Stimulated activated CD8-positive, alpha-beta memory T cell treated with anti-CD3 and anti-CD28 coated beads, Interleukin-12 subunit alpha, Interleukin-12 subunit beta, amount 100 ng/mL, for 1 hour (primary cell): ENCODE measurements around the gene DNAH9.
"Not testable (repeated sequence)": the region's sequence is repeated elsewhere in the genome, so short reads cannot be mapped to it uniquely, and the experiment has no call there.

Experiments used
- DNase-seq: peaks from one replicate; pipeline ENCODE4 v3.0.0-alpha.2; 2020; ENCODE audit warnings: low read depth

The DNAH9 gene

DNA sequence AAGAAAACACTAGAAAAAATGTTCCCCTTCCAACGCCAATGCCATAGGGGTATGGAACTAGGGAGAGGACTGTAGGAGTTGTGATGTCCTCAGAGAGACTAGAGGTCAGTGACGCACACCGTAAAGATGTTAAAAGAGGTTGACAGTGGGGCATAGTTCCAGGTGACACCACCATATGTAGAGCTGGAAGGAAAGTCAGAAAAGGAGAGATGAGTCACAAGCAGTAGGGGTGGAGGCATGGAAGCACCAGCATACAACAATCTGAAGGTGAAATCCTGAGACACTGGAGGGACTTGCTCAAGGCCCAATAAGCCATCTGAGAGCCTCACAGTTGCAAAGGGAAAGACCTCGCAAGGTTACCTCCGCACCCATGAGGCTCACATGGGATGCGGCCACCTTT lies 323.0 kb downstream of the DNAH9 start:
- no peak for DNase-seq

DNA sequence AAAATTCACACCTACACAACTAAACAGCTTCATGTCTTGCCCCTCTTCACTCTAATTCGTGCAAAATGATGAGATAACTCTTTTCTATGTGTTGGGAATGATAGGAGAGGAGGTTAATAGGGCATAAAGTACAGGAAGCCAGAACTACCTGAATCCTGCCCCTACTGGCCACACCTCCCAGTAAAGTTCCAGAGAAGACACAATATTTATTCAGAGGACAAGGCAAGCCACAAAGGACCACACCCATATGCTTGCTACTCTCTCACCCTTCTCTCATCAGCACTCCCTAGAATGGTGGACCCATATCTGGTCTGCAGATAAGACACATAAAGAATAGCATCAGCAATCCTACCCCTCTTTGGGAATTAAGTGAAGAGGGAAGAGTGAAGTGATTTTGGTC lies 324.4 kb downstream of the DNAH9 start:
- DNase-seq = no peak

DNA sequence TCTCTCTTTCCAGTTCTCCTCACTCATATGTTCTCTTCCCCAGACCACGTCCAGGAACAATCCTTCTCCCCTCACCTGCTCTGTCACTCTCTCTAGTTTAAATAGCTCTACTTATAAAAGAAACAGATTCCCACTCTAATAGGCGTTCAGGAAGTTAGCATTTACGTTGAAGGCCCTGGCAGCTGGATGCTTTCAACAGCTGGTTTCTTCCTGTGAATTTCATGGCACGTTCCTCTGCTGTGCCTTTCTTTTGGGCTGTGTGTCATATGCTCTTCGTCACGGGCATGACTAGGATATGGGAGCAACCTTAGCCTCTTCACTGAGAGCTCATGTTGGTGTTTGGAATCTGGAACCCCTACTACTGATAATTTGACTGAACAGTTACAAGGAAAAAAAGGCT lies 325.8 kb downstream of the DNAH9 start:
- DNase-seq = no peak

DNA sequence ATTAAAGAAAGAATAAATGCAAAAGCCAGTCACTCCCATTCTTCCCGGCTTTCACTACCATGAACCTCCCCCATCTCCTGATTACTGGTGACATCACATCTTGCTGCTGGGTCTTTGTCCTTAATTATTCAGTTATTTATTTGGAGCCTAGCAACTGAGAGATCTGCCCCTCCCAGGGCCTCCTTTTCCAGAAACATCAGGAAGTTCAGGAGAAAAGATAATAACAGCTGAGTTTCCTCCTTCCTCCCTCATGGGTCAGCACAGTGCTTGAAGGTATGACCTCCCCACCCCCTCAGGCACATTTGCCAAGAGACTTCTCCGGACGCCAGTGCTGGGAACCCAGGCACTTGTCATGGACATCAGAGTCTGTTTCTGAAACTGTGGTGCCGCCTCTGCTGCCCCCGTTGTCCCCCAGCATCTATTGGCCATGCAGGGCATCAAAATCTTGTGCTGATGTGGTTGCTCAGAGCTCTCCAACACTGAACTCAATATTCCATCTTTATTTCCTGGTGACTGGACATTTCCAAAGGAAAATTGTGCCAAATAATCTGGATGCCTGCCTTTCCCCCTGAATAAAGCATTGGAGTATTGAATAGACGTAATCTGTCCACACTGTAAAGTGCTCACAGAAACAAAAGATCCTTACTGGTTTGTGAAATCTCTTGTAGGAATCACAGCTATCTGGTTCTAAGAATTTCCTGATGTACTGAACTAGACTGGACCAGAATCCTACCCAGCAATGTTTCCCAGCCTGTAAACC lies 327.2 kb downstream of the DNAH9 start:
- DNase-seq = no peak

DNA sequence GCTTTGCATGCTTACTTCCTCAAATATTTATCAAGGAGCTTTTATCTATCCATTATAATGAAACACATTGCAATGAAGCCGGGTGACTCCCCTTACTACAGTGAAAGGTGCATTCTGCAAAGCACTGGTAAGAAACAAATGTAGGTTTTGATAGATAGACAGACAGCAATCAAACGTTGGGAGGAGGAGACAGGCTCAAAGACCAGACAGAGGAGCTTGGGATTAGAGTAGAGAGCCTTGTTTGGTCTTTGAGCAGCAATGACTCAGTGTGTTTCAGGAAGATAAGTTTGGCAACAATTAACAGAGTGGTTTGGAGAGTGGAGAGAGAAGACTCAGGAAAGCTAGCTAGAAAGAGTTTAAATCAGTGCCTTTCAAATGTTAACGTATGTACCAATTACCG lies 330.2 kb downstream of the DNAH9 start:
- no peak for DNase-seq

DNA sequence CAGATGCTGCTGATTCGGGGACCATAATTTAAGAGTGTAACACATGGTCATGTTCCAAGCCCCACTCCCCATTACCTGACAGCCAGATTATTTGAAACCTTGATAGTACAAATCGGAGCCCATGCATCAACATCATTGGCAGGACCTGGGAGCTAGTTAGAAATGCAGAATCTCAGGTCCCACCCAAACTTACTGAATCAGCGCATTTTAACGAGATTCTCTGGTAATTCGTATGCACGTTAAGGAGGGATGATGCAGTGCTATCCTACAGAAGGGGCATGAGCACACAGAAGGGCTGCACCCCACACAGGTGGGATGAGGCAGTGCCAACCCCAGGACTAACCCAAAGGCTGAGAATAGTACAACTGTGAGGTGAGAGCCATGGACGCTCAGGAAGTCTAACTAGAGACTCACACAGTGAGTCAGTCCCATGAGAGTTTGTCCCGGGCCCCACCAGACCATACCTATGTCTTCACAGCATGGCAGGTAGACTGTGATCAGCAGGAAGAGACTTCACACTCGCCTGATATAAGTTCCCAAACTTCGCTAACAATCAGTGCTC lies 334.1 kb downstream of the DNAH9 start:
- no peak for DNase-seq

DNA sequence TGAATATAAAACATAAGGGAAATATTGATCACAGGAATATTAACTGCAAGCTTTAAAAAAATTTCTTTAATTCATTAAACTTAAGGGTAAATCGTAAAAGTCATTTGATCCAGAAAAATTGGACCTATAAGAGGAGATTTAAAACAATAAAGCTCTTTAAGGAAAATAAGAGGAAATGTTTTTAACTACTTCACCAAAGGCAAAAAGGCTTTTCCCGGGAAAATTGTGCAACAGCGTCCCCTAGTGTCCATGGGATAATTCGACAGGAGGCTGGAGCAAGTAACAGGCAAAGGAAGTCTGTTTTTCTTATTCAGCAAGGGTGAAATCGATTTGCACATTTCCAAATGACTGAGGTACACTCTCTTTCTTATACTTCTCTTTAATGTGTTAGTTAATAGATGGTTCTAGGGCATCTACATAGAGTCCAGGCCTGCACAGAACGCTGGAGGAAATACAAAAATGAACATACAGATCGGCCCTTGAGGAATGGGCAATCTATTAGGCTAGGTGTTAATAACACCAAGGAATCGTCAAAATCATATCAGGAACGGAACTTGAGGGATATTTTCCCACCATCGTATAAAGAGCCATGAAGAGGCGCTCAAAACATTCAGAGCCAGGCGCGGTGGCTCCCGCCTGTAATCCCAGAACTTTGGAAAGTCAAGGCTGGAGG lies 337.6 kb downstream of the DNAH9 start:
- no peak for DNase-seq

DNA sequence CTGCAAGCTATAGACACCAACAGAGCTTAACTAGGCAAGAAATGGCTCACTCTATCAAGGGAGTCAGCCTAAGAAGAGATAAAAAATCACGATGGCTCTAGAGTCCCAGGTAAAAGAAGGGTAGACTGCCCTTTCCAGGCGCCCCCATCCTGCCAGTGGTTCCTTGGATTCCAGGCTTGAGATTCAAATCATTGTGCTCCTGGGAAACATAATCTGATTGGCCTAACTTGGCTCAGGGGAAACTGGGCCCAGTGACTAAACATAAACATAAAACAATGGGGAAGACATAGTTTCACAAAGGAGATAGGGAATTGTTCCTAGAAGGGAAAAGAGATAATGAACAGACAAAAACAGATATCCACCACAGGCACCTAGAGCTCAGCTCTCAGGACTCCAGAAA lies 342.6 kb downstream of the DNAH9 start:
- no peak for DNase-seq

DNA sequence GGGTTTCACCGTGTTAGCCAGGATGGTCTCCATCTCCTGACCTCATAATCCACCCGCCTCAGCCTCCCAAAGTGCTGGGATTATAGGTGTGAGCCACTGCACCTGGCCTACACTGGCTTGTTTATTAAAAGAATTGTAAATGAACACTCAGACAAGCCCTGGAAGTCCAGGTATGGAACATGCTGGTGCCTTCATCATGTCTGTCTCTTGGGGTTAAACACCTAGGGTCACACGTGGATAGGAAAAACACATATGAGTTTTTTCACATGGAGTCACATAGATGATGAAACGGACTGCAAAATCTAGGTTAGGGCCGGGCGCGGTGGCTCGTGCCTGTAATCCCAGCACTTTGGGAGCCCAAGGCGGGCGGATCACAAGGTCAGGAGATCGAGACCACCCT lies 344.8 kb downstream of the DNAH9 start:
- DNase-seq = not testable (repeated sequence)

DNA sequence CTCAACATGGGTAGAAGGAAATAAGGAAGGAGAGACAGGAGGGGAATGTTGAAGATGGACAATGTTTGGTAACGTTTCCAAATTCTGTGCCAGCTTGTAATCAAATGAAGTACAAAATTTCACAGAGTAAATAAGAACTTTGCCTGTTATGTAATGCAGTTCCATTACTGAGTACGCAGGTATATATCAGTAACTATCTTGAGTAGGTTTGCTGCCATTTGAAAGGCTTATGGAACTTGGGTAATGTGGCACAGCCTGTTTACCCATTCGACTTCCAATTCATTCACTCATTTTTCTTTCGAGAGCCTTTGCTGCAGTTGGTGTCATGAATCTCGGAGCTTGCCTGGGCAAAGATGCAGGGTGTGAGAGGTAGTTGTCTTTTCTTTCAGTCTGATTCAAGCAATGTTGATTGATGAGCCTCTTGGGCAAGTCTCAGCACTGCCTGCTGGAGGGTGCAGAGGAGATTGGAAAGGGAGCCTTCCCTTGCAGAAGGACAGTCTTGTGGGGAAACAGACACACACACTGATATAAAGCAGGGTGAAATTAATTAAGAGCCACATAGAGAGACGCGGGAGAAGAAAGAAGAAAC lies 345.6 kb downstream of the DNAH9 start:
- DNase-seq = no peak

DNA sequence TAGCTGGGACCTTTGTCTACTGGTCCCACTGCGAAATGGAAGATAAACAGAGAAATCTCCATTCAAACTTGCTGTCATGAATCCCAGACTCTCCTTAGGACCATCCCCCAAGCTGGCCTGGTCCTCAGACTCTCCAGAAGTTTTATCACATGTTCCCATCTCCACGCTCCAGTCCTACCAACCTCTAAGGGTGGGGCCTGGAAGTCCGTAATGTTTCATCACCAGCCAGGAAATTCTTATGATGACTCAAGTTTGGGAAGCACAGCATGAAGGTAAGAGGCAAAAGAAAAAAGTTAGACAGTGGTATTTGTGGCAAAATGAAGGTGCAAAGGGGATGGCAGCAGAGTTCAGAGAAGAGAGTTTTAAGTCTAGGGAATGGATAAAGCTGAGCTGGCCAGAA lies 346.3 kb downstream of the DNAH9 start:
- DNase-seq = no peak

DNA sequence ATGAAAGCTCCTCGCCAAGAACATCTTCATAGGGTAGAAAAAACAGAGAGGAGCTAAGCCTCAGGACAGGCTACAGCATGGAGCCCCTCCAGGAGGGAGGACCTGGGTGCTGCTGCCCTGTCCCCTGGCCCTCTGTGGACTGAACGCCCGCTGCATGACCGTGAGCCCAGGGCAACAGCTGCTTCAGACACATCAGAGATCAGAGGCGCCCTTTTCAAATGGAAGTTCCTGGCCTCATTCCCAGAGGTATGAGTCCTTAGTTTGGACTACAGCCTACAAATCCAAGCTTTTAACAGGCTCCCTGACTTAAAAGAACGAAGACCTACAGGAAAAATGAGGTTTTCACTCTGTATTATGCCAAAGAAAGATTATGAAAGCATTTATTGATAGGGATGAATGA lies 350.5 kb downstream of the DNAH9 start:
- DNase-seq = no peak

DNA sequence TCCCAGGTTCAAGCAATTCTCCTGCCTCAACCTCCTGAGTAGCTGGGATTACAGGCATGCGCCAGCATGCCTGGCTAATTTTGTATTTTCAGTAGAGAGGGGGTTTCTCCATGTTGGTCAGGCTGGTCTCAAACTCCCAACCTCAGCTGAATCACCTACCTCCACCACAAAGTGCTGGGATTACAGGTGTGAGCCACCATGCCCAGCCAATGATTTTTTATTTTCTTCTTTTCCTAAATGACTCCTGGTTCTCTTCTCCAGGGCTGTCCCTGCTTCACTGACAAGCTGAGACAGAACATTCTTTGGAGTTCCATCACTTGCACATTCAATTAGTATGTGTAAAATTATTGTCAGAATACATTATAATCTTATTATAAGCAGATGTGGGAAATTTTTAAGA lies 351.3 kb downstream of the DNAH9 start:
- DNase-seq = not testable (repeated sequence)

DNA sequence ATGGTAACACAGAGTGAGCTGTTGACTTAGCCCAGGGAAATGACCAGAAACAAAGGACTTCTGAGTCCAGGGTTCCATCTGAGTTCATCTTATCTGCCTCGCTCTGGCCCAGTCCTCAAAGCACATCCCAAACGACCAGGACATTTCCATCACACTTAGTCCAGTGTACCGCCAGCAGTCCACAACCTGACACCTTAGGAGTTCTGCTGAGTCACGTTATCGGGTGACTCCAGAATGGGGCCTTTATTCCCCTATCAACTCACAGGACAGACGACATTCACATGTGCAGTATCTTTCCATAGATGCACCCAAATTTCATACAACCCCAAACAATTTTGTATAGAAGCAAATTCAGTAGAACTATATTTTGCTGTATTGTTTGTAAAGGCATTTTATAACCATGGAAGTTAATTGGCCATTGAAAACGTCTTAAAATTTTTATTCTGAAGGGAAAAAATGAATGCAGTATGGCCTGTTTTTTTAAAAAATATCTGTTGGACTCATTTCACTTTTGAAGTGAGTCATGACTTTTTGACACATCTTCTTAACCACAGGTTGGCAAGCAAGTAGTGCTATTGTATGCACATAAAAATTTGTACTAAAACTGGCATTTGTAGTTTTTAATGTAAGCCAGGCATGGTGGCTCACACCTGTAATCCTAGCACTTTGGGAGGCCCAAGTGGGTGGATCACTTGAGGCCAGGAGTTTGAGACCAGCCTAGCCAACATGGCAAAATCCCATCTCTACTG lies 352.7 kb downstream of the DNAH9 start:
- DNase-seq = no peak

DNA sequence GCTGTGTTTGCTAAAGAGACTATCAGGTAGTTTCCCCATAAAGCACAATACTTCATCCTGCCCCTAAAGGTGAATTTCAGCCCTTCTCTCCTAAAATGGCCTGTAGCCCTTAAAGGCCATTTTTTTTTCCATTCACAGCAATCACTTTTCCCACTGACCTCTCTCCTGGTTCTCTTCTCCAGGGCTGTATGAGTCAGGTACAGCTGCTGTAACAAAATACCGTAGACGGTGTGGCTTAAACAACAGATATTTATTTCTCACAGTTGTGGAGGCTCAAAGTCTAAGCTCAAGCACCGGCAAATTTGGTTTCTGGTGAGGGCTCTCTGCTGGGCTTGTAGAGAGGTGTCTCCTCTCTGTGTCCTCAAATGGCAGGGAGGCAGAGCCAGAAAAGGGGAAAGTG lies 354.3 kb downstream of the DNAH9 start:
- DNase-seq = no peak

DNA sequence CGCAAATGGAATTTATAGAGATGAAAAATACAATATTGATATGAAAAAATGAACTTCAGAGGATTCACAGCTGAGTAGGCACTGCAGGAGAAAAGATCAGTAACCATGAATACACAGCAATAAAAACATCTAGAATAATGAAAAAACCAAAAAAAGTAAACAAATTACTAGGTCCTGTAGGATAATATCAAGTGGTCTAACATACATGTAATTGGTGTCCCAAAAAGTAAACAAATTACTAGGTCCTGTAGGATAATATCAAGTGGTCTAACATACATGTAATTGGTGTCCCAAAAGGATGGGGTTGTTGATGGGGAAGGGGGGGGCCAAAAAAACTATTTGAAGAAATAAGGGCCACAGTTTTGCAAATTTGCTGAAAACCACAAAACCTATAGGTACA lies 355.7 kb downstream of the DNAH9 start:
- DNase-seq = no peak

DNA sequence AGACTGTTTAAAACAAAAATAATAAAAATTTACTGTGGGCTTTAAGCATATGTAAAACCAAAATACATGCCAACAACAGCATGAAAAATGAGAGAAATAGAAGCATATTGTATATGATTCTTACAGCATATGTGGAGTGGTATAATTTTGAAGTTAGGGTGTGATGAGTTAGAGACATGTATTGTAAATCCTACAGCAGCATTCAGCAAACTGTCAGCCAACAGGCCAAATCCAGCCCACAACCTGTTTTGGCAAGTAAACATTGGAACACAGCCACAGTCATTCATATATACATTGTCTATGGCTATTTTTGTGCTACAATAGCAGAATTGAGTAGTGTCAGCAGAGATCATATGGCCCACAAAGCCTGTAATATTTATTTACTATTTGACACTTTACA lies 356.7 kb downstream of the DNAH9 start:
- DNase-seq = no peak

DNA sequence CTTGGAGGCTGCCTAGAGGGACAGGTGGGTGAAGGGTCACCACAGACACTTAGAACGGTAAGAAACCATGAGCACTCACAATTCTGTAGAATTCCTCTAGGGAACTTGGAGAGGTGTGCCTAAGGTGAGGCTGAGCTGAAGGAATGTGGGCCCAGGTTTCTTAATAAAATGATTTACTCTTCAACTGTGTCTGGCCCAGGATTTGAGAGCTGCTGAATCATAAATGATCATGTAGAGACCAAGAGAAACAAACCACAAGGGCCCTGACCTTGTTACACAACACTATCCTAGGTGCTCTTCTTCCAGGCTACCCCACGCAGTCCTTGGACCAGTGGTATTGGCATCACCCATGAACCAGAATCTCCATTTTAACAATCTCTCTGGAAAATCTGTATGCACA lies 371.3 kb downstream of the DNAH9 start:
- DNase-seq = no peak

DNA sequence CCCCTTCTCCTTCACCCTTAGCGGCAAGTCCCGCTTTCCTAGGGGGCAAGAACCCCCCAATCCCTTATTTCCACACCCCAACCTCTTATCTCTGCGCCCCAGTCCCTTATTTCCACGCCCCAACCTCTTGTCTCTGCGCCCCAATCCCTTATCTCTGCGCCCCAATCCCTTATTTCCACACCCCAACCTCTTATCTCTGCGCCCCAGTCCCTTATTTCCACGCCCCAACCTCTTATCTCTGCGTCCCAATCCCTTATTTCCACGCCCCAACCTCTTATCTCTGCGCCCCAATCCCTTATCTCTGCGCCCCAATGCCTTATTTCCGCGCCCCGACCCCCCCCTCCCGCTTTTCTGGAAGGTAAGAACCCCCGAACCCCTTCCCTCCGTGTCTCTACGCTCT lies 374.5 kb downstream of the DNAH9 start:
- not testable (repeated sequence) for DNase-seq

DNA sequence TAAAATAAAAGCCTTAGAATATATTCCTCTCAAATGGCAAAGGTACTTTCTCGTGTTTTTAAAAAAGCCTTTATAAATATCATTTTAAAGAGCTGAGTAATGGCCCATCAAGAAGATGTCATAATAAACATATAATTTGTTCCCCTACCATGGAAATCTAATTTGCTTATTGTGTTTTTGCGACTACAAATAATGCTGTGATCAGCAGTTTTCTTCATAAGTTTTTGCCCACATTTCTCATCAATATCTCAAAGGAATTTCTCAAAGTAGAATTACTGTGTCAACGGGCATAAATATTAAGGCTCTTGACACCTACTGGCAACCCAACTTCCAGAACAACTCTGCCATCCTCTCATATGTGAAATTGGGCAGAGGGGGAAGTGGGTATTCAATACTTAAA lies 381.5 kb downstream of the DNAH9 start:
- DNase-seq = no peak

DNA sequence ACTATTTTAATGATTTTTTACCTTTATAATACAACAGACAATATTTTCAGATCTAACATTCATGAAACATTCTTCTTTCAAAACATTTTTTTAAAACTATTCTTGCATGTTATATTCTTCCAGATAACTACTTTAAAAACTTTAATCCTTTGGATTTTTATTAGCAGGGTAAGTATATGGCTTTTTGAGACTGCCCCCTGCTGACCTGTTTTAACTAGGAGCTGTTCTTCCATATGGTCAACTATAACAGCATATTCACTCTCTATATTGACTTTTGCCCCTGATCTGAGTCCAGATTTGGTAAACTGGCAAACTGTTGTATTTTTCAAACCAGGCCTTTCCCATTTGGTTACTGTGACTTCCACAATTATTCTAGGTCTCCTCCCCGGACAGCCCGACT lies 382.5 kb downstream of the DNAH9 start:
- DNase-seq = no peak

DNA sequence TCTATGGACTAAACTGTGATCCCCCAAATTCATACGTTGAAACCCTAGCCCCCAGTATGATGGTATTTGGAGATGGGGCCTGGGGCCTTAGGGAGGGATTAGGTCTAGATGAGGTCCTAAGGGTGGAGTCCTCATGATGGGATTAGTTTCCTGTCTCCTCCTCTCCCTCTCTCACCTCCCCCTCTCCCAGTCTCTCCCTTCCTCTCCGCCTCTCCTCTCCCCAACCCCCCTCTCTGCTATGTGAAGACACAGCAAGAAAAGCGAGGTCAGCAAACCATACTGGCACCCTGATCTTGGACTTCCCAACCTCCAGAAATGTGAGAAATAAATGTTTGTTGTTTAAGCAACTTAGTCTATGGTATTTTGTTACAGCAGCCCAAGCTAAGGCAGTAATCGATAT lies 383.6 kb downstream of the DNAH9 start:
- no peak for DNase-seq
